GM12873 (cell line): ENCODE data around the gene CREB5.

Source experiments
- TF ChIP-seq, protein P1 (sequence below): IDR thresholded peaks from 2 replicates; pipeline ENCODE4 v1.5.1; 2012; ENCODE audit warnings: low read depth, mild to moderate bottlenecking, moderate library complexity, low read length, control low read depth; ENCODE audit not compliant: insufficient read depth; ENCODE audit errors: missing control alignments

CREB5 gene

DNA sequence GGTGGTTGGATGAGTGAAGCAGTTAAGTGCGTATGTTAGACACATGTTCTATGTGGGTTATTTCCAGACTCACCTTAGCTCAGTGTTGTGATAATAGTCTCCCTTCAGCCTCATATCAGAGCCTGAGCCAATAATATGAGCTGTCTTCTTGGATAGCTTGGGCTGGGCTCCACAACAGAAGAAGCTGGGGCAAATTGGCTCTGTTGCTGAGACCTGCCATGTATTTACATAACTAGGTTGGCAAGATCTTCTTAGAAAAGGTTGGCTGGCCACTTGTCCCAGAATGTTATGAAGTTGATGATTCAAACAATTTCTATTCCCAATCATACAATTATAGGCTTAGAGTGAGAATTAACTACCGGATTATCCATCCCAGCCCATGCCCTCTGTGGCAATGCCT, 35.7 kb upstream of the CREB5 start:
- TF ChIP-seq, protein P1, sequence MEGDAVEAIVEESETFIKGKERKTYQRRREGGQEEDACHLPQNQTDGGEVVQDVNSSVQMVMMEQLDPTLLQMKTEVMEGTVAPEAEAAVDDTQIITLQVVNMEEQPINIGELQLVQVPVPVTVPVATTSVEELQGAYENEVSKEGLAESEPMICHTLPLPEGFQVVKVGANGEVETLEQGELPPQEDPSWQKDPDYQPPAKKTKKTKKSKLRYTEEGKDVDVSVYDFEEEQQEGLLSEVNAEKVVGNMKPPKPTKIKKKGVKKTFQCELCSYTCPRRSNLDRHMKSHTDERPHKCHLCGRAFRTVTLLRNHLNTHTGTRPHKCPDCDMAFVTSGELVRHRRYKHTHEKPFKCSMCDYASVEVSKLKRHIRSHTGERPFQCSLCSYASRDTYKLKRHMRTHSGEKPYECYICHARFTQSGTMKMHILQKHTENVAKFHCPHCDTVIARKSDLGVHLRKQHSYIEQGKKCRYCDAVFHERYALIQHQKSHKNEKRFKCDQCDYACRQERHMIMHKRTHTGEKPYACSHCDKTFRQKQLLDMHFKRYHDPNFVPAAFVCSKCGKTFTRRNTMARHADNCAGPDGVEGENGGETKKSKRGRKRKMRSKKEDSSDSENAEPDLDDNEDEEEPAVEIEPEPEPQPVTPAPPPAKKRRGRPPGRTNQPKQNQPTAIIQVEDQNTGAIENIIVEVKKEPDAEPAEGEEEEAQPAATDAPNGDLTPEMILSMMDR = no peak

GRCh38 chr7:28378574-28379149, 33.7 kb upstream of the CREB5 start:
- TF ChIP-seq, protein P1 = no peak

- TF ChIP-seq, protein P1 = no peak
Observed at GRCh38 chr7:28381466-28381865, 30.9 kb upstream of the CREB5 start.

- TF ChIP-seq, protein P1 = no peak
Observed at GRCh38 chr7:28382144-28382543, 30.2 kb upstream of the CREB5 start.

DNA sequence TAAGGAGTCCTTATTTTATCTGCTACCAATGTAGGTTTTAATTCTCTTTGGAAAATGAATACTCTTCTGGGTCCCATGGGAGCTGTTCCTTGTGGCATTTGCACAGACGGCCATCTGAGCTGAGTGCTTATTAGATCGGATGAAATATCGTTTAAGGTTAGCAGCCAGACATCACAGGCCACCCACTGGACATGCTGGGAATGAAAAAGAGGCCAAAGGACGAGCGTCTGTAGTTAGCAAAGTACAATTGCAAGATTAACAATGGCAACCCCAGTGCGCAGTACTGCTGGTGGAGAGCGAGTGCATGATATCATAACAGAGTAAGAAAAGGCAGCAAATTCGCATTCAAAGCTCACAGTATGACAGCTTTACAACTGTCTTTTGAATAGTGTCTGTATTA, 28.3 kb upstream of the CREB5 start:
- TF ChIP-seq, protein P1 = no peak

DNA sequence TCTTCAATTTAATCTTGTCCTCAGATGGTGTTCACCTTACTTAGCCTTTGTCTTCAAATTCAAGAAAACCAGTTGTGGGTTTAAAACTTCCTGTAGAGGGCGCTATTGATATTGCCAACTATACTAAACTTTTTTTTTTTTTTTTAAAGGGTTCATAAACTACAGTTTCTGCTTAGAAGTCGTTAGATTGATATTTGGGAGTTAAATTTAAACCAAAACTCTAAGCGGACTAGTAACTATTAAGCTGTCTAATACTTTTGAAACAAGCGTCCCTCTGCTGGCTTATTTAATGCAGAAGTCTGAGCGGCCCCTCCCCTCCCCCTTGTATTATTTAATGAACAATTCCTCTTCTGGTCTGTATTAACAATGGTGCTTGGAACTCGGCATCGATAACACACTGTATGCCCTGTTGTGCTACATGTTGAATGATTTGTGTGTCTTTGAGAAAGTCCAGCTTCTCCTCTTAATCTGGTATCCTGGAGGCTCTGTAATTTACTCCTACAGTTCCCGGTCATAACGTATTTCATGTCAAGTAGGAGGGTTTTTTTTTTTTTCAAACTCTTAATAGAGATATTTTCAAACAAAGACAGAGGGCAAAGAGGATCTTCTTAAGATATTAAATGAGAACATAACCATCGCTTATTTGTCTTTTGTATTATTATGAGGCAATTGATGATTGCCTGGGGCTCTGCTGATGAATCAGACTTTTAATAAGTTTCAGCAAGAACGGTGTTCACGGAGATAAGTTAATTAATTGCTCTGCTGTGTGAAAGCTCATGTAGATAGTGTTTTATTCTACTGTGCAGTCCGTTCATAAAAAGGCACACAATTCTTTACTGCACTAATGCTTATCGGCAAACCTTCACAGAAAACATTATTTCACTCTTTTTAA, 22.6 kb upstream of the CREB5 start:
- TF ChIP-seq, protein P1 = peak; percentile 53

DNA sequence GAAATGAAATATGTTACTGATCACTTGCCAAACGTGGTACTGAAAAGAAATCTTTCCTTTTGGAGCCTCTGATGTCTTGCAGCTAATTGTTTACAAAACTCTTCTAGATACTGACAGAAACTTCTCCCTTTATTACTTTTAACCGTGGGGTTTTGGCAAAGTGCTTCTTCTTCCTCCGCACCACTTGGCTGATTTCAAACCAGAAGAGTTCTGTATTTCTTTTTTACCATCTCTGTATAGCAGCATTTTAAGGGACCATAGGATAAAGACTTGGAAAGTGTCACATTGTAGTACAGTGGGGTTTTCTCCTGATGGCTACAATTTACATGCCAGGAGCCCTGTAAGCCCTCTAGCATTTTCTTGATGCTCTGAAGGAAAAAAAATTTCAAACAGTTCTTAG, 21.9 kb upstream of the CREB5 start:
- TF ChIP-seq, protein P1 = no peak
